Bronchial epithelial cell (primary cell): ENCODE measurements around the gene TBATA. TPM values are rescaled to one million over a fixed set of nuclear protein-coding genes. Genes with fewer than 3 reads are reported as not detected.

Source experiments
- DNase-seq: peaks from one replicate; pipeline ENCODE4 v3.0.0-alpha.2; 2010; ENCODE audit warnings: low read depth
- FAIRE-seq: peaks from 2 replicates; lab custom pipeline; 2011; peaks lifted over from hg19 to GRCh38; lab: Jason Lieb, UNC
- H3K27me3 ChIP-seq: 2 replicates; pipeline ENCODE4 v1.5.1; 2011; ENCODE audit warnings: low read length; ENCODE audit not compliant: control insufficient read depth, insufficient read depth
- H3K36me3 ChIP-seq: 2 replicates; pipeline ENCODE4 v1.5.1; 2011; ENCODE audit warnings: low read length; ENCODE audit not compliant: control insufficient read depth, insufficient read depth
- H3K4me3 ChIP-seq: 2 replicates; pipeline ENCODE4 v1.5.1; 2011; ENCODE audit warnings: mild to moderate bottlenecking, low read depth, low read length, control low read depth
- CTCF ChIP-seq: IDR thresholded peaks from 2 replicates; pipeline ENCODE4 v1.5.1; 2011; ENCODE audit warnings: mild to moderate bottlenecking, moderate library complexity, low read length, control low read depth, inconsistent platforms; ENCODE audit not compliant: insufficient read depth, severe bottlenecking
- total RNA-seq: library from RNA; depleted of rRNA; stranded (reverse); fragments of >200 nt; gene quantifications from 2 replicates; pipeline ENCODE4 v1.2.1, GENCODE V29; 2014

The TBATA gene
- total RNA-seq, 1 donor from 2014 or later: not detected

- TF ChIP-seq CTCF: no peak
- peak; percentile 62 for FAIRE-seq
- H3K4me3 ChIP-seq: no peak overlapping the region
Measured at GRCh38 chr10:70805619-70806215, 20.5 kb upstream of the TBATA start.

GRCh38 chr10:70804421-70804808, 19.2 kb upstream of the TBATA start:
- Histone ChIP-seq H3K36me3 (no peaks in the 10 kb centered on the region), H3K4me3 (no peak overlapping the region), H3K27me3 (no peaks in the 10 kb centered on the region)
- DNase-seq (peak; percentile 93), FAIRE-seq (no peak)
- no peak for TF ChIP-seq CTCF

More at GRCh38 chr10:70805619-70806215, 20.5 kb upstream of the TBATA start:
- Histone ChIP-seq H3K27me3 (no peaks in the 10 kb centered on the region), H3K36me3 (no peaks in the 10 kb centered on the region)
- DNase-seq: no peak

- FAIRE-seq (peak; percentile 94), DNase-seq (peak; percentile 73)
- Histone ChIP-seq H3K36me3 (no peaks in the 10 kb centered on the region), H3K4me3 (no peak overlapping the region), H3K27me3 (no peaks in the 10 kb centered on the region)
- no peak for TF ChIP-seq CTCF
Measured at GRCh38 chr10:70803775-70804420, 18.7 kb upstream of the TBATA start.

GRCh38 chr10:70801854-70802253, 16.7 kb upstream of the TBATA start:
- DNase-seq (no peak), FAIRE-seq (no peak)
- H3K4me3 ChIP-seq: no peak overlapping the region
- no peaks in the 10 kb centered on the region for H3K27me3 ChIP-seq
- no peak for TF ChIP-seq CTCF
- H3K36me3 ChIP-seq: no peaks in the 10 kb centered on the region

- H3K27me3 ChIP-seq: no peaks in the 10 kb centered on the region
- no peak for TF ChIP-seq CTCF
- DNase-seq: no peak
- no peak overlapping the region for H3K4me3 ChIP-seq
- peak; percentile 76 for FAIRE-seq
- H3K36me3 ChIP-seq: no peaks in the 10 kb centered on the region
Measured at GRCh38 chr10:70799124-70799523, 13.9 kb upstream of the TBATA start.

- Histone ChIP-seq H3K4me3 (no peak overlapping the region), H3K36me3 (no peaks in the 10 kb centered on the region), H3K27me3 (no peaks in the 10 kb centered on the region)
- no peak for TF ChIP-seq CTCF
- DNase-seq (no peak), FAIRE-seq (no peak)
Measured at GRCh38 chr10:70797840-70798239, 12.7 kb upstream of the TBATA start.
